NCI-H2196 treated with DMSO at 0.1 percent for 48 hours (cell line): ENCODE measurements around the gene SPINK9.
"Not testable (repeated sequence)": the region's sequence is repeated elsewhere in the genome, so short reads cannot be mapped to it uniquely, and the experiment has no call there.

Experiments
- DNase-seq: peaks from one replicate; lab custom pipeline; 2025; ENCODE audit not compliant: unreplicated experiment; lab: John Stamatoyannopoulos, UW

The SPINK9 gene, protein sequence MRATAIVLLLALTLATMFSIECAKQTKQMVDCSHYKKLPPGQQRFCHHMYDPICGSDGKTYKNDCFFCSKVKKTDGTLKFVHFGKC

DNA sequence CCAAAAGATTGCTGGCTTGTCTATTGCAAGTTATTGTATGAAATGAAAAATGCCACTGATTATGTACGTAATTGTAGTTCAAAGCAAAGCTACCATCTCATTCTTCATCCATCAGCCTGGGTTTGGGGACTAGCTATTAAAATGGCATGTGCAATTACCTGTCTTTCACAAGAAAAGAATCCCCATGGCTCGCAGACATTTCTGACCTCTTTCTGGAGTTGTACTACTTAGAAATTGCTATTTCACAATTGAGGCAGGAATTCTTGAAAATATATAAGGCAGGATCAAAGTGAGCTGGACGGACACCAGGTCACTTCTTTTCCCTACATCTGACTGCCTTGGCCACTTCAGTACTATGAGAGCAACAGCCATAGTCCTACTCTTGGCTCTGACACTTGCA lies at the start of gene SPINK9:
SPINK9 (plus strand) TSS at position 301 of the 400 bp plus-strand sequence; CDS start at position 356, 55 bp downstream.
- DNase-seq, result no peak

DNA sequence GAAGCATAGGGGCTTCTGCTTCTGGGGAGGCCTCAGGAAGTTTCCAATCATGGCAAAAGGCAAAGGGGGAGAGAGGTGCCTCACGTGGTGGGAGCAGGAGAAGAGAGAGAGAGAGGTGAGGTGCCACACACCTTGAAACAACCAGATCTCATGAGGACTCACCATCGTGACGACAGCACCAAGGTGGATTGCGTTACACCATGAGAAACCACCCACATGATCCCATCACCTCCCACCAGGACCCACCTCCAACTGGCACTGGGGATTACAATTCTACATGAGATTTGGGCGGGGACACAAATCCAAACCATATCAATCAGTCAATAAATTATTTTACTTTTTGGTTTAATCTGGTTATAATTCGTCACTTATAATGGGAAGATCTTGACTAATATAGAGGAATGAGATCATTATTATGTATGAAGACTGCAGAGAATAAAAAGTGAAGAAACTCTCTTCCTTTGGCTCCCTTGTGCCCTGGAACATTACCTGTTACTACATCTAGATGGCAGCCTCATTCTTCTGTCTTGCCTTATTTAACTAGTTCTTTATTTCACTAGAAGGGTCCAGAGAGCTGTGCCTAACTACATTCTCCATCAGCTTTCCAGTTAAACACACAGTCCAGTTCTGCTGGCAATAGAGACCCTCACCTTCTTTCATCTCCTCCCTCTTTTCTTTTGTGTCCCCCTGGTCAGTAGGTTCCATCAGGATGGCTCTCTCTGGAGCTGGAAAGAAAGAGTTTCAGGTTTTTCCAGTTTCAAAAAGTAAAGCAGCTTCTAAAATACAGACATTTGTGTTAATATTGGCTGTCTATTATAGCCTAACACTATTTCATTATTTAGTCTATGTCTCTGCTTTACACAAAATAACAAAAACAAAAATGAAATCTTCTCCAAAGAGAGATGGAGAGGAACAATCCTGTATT lies 44.8 kb upstream of the SPINK9 start:
- DNase-seq, result peak; percentile 2

DNA sequence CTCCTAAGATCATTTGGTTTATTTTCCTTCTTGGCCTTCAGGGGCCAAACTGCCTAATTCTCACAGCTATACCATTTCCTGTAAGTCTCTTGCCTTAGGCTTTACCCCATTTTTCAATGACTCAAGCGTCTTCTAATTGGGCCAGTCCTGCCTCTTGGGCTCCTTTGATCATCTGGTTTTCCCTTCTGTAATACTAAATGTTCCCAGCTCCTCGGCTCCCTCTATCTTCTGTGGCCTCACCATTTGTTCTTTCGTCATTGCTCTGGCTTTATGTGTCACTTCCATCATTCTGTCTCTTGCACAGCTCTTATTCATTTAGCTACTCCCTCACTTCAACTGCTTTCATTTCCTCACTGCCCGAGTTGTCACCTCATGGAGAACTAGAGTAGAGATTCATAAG lies 37.6 kb upstream of the SPINK9 start:
- DNase-seq, result no peak

DNA sequence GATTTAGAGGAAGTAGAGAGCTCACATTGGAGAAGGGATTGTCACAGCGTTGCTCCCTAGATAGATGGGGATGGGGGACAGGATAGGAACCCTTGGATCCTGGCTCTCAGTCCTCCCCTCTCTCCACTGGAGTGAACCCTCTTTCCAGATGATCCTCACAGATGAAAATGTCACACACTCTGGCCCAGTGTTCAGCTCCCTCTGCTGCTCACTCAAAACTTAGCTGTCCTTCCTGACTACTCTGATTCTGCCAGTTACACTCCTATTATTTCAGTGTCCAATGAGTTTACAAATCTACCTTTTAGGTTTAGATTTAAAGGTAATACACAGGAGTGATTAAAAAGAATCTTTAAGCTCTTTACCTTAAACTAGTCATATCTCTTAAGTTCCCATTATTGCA lies 28.9 kb upstream of the SPINK9 start:
- no peak for DNase-seq

DNA sequence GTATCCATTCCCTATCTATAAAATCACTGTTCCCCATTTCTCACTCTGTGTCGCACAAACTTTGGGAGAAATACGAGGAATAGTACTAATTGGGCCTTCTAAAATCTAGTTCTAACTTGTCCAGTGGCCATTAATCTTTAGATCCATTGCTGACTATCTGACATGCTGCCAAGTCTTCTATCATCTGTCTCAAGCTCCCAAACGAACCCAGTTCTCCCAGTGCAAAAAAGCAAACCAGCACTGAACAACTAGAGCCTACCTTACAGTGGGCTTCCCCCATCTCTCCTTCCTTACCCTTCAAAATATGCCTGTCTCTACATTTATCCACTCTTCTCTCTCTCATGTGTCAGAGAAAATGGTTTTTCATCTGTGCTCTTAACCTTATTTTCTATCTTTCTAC lies 26.3 kb upstream of the SPINK9 start:
- DNase-seq, result no peak

DNA sequence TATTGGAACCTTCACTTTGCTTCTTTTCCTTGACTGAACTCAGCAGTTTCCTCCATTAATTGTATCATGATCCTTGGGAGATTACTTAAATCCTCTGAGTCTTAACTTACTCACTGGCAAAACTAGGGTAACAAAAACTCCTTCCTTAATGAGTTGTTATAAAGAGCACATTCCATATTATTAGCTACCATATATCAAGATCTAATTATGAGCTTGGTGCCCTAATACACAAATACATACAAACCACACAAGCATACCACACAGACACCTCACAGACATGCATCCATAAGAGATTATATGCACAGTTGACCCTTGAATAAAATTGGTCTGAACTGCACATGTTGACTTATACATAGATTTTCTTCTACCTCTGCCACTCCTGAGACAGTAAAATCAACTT lies 25.6 kb upstream of the SPINK9 start:
- no peak for DNase-seq

DNA sequence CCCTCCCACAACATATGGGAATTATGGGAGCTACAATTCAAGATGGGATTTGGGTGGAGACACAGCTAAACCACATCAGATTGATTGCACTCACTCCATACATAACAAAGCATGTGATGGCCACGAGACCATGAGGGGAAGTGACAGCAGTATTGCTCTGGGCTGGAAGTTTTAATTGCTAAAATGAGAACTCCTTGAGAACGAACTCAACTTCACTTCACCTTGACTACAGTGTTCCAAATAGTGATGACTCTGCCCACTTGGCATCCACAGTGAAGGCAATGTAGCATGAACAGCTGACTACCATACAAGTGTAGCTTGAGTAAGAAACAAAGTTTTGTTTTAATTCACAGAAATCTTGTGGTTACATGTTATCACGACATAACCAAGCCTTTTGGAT lies 23.9 kb upstream of the SPINK9 start:
- no peak for DNase-seq

DNA sequence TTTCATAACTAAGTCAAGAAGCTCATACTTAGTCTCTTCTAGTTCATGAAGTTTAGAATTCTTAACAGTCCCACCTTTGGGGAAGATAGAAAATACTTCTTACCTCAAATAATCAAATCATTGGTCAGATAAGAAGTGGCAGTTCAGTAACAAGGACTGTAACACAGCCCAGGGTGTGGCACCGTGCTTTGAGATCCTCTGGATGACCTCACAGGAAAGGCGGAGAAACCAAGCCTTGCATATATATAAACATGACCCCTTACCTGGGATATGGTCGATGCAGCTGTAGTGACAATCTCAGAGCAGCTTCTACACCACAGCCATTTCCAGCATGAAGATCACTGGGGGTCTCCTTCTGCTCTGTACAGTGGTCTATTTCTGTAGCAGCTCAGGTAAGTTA lies 23.2 kb upstream of the SPINK9 start, which contains the start of gene SPINK7:
SPINK7 (plus strand) TSS at position 271 of the 400 bp plus-strand sequence; CDS start at position 332, 61 bp downstream.
- DNase-seq, result no peak

DNA sequence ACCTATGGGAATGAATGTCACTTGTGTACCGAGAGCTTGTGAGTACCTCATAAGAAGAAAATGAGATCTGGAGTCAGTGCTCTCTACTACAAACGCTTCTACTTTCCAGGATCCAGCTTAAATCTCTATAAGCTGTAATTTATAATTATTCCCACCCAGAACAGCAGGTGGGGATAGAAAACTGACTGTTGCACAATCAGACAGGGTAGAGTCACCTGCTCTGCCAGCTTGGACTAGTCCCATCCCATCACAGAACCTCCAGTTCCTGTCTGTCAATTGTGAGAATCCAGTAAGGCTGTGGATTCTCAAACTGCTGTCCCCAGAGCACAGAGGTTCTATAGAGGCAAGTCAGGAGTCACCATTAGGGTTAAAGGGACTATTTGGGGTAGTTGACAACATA lies 21.2 kb upstream of the SPINK9 start:
- DNase-seq, result no peak

DNA sequence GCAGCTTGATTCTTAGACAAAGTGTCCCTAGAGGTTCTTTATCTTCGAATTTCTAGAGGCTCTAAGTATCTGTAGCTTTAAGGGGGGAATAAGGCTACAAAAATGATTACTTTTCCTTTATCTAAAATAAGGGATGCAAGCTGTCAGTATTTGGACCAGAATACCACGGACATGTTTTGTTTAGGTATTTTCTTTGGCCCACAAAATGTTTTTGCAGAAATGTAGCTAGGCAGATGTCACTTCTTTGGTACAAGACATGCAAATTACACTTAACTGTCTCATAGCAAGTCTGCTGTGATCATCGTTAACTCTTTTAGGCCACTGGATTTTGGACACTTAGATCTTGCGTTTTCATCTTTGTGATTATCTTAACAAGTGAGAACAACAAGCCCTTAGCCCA lies 20.6 kb upstream of the SPINK9 start:
- DNase-seq, result no peak

DNA sequence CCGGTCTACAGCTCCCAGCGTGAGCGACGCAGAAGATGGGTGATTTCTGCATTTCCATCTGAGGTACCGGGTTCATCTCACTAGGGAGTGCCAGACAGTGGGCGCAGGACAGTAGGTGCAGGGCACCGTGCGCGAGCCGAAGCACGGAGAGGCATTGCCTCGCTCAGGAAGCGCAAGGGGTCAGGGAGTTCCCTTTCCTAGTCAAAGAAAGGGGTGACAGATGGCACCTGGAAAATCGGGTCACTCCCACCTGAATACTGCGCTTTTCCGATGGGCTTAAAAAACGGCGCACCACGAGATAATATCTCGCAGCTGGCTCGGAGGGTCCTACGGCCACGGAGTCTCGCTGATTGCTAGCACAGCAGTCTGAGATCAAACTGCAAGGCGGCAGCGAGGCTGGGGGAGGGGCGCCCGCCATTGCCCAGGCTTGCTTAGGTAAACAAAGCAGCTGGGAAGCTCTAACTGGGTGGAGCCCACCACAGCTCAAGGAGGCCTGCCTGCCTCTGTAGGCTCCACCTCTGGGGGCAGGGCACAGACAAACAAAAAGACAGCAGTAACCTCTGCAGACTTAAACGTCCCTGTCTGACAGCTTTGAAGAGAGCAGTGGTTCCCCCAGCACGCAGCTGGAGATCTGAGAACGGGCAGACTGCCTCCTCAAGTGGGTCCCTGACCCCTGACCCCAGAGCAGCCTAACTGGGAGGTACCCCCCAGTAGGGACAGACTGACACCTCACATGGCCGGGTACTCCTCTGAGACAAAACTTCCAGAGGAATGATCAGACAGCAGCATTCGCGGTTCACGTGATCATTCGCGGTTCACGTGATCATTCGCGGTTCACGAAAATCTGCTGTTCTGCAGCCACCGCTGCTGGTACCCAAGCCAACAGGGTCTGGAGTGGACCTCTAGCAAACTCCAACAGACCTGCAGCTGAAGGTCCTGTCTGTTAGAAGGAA lies 15.1 kb upstream of the SPINK9 start:
- DNase-seq, result not testable (repeated sequence)

DNA sequence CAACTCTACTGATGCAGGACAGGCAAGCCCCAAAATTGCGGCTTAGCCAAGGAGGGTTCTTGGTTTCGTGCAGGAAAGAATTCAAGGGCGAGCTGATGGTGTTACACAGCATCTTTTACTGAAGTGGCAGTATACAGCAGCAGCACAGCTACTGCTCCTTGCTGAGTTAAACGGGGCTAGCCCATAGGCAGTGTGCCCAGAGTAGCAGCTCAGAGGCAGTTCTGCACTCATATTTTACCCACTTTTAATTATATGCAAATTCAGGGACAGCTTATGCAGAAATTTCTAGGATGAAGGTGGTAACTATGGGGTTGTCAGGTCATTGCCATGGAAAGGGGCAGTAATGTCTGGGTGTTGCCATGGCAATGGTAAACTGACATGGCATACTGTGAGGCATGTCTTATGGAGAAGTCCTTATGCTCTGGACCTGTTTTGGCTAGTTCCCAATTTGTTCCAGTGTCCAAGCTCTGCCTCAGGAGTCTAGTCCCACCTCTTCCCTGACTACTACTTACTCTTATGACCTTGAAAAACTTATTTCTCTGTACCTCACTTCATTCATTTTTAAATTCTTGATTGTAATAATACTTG lies 2.0 kb upstream of the SPINK9 start:
- DNase-seq, result no peak

DNA sequence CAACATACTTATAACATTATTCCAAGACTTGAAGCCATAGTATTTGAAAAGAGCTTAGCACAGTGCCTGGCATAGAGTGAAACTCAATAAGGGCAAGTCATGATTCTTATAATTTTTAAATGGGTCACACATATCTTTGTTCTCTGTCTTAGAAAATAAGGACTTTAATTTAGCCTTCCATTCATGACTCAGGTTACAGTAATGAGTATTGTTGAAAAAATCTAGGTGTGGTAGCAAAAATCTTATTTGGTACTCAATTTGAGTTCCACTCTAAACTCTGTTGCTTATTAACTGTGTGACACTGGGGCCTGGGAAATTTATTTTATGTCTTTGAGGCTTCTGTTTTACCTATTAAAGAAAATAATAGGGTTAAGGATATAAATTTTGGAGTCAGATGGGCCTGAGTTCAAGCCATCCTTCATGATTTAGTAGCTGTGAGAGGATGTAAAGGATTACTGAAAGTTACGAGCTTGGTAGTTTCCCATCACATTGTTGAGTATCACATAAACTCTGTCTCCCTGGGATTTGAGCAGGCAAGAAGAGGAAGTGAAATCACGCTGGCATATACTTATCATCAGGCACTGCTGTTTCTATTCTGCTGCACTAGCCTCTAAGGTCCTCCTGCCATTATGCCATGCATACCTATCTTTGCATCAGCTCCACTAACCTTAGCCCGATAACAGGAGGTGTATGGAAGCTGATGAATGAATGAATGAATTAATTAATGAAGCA lies 1.5 kb downstream of the SPINK9 start:
- DNase-seq, result no peak

DNA sequence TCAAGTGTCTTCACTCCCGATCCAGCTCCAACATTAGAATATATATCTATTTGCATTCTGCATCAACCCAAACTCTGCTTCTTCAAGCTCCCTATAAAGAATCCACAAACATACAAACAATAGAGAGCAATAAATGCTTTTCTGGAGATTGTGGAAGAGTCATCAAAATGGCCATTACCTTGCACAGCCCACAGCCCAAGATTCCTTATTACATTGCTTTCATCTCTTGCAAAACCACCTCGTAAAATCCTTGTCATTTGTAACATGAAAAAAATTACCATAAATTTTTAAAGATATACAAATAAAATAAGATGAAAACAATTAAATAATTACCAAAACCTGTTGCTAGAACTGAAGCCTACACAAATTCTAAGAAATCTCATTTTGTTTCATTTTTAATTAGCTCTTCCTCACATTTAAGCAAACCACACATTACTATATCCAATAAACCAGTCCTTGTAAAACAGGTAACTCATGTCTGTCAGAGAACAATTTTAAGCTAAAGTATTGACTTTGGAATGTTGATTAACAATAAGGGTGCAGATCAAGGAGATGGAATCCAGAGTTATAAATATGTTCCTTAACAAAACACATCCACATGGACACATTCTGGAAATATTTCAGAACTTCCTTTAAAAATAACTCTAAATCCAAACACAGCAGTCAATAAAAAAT lies 7.1 kb downstream of the SPINK9 start:
- DNase-seq, result no peak

DNA sequence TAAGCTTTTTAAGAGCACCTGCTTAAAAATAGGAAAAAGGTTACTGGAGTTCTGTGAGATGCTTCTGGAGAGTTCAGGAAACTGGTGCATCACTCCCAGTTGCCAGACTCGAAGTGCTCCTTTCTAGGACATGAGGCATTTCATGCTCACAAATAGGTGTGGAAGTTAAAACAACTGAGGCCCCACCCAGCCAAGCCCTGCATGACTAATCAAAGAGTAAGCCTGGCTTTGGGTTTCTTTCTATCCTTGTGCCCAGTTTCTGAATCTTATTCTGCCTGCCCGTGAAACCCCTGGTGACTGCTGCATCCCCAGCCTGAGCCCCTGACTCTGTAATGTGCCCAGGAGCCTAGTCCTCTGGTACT lies 7.7 kb downstream of the SPINK9 start:
- DNase-seq, result no peak

DNA sequence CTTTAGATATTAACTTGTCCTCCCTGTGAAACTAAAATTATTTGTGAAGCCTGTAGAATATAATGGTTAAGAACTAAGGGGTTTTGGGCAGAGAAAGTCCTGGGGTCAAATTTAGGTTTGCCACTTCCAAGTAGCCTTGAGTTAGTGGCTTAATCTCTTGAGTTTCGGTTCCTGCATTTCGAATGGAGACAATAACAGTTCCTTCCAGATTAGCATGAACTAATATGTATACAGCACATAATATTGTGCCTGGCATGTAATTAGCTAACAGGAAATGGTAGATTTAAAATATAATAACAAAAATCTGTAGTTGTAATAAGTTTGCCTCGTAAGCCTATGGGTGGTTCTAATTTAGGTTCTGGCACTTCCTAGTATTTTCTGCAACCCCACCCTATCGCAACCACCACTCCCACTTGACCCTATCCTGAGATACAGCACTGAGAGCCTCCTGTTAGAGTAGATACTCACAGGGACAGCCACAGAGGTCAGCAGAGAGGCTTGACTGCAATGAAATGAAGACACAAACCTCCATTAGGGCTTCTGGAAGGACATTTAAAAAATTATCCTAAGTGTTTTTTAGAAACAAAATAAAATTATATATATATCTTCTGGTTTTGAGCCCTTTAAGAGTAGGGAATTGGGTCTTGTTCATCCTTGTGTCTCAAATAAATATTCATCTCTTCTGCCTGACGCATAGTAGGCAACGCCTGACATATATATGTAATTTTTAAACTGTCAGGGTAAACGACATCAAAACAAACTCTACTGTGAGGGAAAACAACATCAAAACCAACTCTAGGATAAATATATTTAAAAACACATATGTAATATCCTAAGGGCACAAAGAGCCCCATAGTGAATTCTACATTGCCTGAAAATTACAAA lies 8.5 kb downstream of the SPINK9 start:
- DNase-seq, result no peak

DNA sequence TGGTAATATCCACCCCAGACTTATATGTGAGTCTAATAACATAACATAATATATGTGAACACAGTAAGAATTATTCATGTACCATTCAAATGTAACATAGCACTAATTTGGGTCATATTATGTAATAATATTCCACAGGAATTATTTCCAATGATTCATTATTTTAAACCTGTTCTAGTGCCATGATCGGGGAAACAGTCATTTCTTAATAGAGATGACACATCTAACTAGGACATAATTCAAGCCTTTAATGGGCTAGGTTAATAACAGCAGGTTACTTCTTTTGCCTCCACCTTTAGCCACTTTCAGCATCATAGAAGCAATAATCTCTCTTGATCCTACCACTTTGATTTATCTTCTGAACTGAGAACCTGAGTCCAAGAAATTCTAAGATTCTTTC lies 12.3 kb downstream of the SPINK9 start:
- no peak for DNase-seq

DNA sequence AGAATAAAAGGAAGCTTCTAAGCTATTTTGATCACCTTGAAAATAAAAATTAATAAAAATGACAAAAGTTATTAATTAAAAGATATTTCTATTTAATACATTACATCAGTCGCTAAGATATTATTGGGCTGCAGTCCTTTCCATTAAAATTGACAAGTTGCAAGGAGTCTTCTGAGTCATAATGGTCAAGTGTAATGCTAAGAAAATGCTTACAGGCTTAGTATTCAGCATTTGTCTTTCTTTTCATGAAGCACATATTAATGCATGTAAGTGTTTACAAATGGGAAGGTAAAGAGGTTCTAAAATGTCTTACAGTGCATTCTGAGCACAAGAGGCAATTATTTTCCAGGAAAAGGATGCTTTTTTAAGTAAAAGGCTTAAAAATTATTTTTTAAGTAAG lies 17.3 kb downstream of the SPINK9 start:
- no peak for DNase-seq

DNA sequence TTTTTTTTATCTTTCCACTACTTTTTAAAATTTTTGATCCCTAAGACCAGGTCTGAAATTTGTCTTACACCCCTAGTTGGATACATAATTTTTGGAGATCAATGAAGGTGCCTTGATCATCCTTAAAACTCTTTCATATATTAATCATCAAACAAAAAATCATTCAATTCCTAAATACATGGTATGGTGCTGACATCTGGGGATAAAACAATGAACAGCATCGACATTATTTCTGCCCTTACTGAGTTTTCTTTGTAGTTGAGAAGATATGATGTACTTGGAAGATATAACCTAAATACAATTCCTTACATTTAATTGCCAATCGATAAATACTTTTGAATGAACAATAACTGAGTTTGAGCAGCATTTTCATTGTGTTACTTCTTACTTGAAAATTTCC lies 18.3 kb downstream of the SPINK9 start:
- DNase-seq, result no peak
